Fibroblast of skin of abdomen (primary cell): ENCODE results near the gene FRZB. TPM values are rescaled to one million over a fixed set of nuclear protein-coding genes. Genes with fewer than 3 reads are reported as not detected.
"Not testable (repeated sequence)": the region's sequence is repeated elsewhere in the genome, so short reads cannot be mapped to it uniquely, and the experiment has no call there.

Experiments
- DNase-seq: peaks from one replicate; pipeline ENCODE4 v3.0.0-alpha.2; 2013
- polyA plus RNA-seq, 2 experiments: library from polyadenylated mRNA; unstranded; fragments of 120-200 nt; gene quantifications; one replicate each; pipeline ENCODE4 v1.2.1, GENCODE V29; 2013; ENCODE audit not compliant: insufficient read length in 2 of 2

Gene FRZB
- polyA plus RNA-seq (2013, experiment 1 of 2; ENCODE audit: insufficient read length): 1.1 TPM
- 0.93 TPM for polyA plus RNA-seq (2013, experiment 2 of 2; ENCODE audit: insufficient read length)

- peak; percentile 75 for DNase-seq
Measured at GRCh38 chr2:182866461-182867406, at the start of gene FRZB. TSS of gene FRZB (minus strand) at chr2:182866637. CDS start at chr2:182866552, 85 bp downstream.

DNA sequence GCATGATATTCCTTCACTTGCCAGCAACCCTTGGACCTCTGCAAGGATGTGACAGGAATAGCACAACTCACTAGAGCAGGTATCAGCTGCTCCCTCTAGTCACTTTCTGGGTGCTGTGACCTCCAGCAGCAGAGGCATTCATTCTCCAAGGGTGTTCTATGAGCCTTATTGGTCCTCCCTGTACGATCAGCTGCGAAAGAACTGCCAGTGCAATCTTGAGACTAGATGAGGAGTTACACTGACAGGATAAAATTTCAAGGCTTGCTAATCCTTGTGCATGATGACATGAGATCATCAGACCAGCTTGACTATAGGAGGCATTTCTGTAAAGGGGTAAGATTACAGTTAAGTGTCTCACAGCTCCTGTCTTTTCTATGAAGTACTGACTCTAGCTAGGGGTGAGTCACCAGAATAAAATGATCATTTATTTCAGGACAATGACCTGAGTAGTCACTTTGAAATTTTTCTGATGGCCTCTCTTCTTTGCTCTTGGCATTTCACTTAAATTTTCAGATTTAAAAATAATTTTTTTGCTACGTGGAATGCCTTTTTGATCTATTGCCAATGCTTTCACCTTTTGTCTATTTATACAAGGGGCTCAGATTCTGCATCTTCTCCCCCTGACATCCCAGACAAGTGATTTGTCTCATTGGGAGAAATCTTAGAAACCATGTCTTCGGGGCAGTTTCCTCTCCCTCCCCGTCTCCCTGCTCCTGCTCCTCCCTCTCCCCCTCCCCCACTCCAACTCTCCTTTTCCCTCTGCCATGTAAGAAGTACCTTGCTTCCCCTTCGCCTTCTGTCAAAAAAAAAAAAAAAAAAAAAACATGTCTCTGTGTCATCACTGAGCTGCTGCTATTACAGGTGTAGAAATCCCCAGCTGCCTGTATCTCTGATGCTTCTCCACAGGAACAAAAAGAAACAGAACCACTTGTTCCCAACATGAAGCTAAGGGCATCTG lies 49.2 kb upstream of the FRZB start:
- DNase-seq: peak; percentile 89

DNA sequence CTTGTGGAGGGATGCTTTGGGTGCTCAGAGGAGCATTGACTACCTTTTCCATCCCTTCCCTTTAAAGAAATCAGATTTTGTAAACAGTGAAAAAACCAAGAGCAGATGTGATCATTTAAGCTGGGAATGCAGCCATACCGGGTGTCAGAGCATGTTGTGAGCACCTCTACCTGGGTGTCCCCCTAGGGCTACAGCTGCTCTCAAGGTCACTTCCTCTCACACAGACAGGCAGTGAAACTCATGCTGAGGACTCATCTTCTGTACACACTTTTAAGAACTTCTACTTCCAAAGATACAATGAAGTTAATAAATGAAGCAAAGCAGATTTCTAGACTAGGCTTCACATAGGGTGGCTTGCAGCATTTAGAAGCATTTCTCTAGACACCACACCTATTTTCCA lies 48.4 kb upstream of the FRZB start:
- no peak for DNase-seq

GRCh38 chr2:182913064-182913463 lies 46.6 kb upstream of the FRZB start:
- no peak for DNase-seq

DNA sequence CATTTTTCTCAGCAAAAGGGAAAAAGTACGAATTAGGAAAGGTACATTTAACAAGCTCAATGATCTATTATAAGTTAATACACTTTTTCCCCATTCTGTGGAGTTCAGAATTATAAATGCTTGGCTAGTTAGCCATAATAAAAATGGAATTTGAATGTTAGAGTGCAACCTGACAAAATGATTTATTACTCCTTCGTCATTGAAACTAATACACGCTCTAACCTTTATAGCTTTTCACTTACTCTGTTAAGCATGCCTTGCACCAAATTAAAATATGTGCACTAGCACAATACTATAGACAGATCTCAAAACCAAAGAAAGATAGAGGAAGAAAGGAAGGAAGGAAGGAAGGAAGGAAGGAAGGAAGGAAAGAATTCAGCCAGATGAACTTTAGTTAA lies 46.1 kb upstream of the FRZB start:
- no peak for DNase-seq

- DNase-seq: no peak
Measured at GRCh38 chr2:182911813-182912517, 45.5 kb upstream of the FRZB start.

- no peak for DNase-seq
Measured at GRCh38 chr2:182910965-182911364, 44.5 kb upstream of the FRZB start.

GRCh38 chr2:182907081-182907830 lies 40.8 kb upstream of the FRZB start:
- DNase-seq: no peak

- no peak for DNase-seq
Measured at GRCh38 chr2:182906454-182906853, 40.0 kb upstream of the FRZB start.

GRCh38 chr2:182904844-182905243 lies 38.4 kb upstream of the FRZB start:
- DNase-seq: no peak

DNA sequence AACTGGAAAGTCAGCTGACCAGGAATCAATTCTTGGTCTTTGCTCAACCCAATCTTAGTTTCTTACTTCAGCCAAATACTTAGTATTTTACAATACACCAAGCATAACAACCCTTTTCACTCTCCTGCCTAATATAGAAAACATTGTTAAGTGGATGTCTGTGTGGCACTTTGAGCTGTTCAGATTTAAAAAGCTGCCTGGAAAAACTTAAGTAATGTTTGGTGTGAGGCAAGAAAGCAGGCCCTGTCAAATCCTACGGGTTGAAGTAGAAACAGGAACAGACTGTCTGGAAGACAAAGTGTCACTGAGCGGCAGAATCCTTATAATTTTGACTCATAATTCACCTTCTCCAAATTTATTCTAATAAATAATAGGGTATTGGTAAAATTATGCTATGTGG lies 37.1 kb upstream of the FRZB start:
- DNase-seq: no peak

GRCh38 chr2:182901748-182902147 lies 35.3 kb upstream of the FRZB start:
- DNase-seq: no peak

DNA sequence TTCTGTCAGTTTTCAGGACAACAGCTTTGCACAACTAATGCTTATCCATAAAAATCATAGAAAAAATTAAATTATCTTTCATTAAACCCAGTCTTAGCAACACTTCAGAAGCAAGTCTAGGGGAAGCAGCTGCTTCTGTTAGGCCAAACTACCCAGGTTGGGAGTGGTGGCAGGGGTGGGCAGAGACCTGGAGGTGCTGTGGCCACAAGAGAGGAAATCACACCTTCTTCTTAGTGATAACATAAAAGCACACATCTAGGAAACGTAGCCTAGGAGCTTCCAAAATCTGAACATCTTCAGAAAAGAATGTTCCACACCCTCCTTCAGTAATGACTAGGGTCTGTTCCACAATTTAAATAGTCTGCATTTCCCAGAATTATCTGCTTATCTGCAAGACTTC lies 32.3 kb upstream of the FRZB start:
- DNase-seq: no peak

DNA sequence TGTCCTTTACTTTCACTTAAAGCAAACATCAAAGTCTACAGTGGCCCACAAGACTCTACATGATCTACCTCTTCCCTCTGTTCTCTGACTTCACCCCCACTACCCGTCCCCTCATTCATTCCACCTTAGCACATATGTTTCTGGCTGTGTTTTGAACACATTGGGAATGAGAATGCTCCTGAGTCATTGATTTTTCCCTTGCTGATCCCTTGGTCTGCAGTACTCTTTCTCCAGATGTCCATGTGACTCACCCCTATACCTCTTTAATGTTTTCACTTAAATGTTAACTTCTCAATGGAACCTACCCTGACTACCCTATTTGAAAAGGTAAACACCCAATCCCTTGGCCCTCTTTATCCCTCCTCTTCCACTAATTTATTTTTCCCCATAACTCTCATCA lies 30.7 kb upstream of the FRZB start:
- DNase-seq: peak; percentile 82

GRCh38 chr2:182895798-182896197 lies 29.4 kb upstream of the FRZB start:
- DNase-seq: no peak

GRCh38 chr2:182895169-182895568 lies 28.7 kb upstream of the FRZB start:
- no peak for DNase-seq

DNA sequence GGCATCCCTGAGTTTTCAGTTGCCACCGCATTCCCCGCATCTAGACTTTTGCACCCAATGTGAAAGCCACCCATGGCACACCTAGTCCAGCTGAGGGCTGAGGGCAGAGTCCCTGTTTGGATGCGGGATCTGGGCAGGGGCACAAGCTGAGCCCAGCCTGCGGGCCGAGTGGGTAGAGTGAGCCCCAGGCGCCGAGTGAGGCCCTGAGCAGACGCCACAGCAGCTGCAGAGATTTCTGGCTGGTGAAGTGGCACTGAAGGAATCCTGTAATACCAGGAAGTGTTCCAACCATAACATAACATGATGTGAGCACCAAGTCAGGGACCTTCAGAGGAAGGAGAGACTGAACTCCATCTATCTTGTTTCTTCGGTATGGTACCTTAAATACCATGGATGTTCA lies 27.7 kb upstream of the FRZB start:
- DNase-seq: no peak

DNA sequence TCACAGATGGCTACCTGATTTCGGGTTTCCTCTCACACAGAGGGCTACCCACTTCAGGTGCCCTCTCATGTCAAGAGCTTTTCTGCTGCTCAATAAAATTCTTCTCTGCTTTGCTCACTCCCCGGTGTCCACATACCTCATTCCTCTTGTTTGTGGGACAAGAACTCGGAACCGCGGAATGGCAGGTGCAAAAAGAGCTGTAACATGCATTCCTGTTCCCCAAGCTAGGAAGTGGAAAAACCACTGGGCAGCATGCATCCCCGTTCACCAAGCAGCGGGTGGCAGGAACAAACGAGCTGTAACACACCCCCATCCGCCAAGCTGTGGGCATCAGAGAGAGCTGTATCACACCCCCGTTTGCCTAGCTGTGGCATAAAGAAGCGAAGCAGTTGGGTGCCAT lies 27.2 kb upstream of the FRZB start:
- DNase-seq: no peak

DNA sequence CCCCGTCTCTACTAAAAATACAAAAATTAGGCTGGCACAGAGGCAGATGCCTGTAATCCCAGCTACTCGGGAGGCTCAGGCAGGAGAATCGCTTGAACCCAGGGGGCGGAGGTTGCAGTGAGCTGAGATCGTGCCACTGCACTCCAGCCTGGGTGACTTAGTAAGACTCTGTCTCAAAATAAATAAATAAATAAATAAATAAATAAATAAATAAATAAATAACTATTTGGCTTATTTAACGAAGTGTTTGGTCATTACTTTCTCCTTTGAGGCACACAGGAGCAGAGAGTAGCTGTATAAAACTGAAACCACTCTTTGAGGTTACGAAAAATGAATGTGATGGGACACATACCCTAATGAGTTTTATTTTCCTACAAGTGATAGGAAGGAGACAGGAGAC lies 26.6 kb upstream of the FRZB start:
- DNase-seq: not testable (repeated sequence)

DNA sequence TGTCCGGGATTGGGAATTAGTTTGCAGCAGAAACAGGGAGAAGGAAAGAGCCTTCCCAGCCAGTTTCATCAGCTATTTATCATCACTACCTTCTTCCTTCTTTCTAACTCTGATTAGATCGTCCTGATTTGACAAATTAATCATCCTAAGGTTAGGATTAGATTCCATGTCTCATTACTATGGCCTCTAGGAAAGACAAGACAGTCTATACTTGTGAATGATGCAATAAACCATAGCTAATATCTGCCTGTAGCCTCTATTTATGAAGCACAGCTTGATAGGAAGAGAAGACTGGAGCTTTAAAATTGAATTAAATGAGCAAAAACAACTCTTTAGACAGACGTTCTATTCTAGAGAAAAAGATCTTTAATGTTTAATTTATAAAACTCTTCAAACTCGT lies 25.2 kb upstream of the FRZB start:
- peak; percentile 14 for DNase-seq

GRCh38 chr2:182890773-182891378 lies 24.4 kb upstream of the FRZB start:
- no peak for DNase-seq
